PC-3 (cell line): ENCODE measurements around the gene ZDHHC13.

Experiments
- EZH2 ChIP-seq: fragments of 300-600 bp; sonication (generic); IDR thresholded peaks from one replicate; pipeline ENCODE4 v1.6.1; 2017; ENCODE audit warnings: antibody characterized with exemption, mild to moderate bottlenecking, low read length; ENCODE audit not compliant: unreplicated experiment
- EZH2phosphoT487 ChIP-seq: fragments of 300-600 bp; sonication (generic); IDR thresholded peaks from 2 replicates; pipeline ENCODE4 v1.6.1; 2018; ENCODE audit warnings: mild to moderate bottlenecking, antibody characterized with exemption, low read length, borderline replicate concordance
- TF ChIP-seq, protein P1 (sequence below): fragments of 300-600 bp; sonication (generic); conservative IDR thresholded peaks from 2 replicates; pipeline ENCODE4 v1.5.1; 2017; ENCODE audit warnings: antibody characterized with exemption, low read depth, mild to moderate bottlenecking, low read length

GRCh38 chr11:19218216-19218615 lies 101.2 kb downstream of the ZDHHC13 start:
- TF ChIP-seq, protein P1, sequence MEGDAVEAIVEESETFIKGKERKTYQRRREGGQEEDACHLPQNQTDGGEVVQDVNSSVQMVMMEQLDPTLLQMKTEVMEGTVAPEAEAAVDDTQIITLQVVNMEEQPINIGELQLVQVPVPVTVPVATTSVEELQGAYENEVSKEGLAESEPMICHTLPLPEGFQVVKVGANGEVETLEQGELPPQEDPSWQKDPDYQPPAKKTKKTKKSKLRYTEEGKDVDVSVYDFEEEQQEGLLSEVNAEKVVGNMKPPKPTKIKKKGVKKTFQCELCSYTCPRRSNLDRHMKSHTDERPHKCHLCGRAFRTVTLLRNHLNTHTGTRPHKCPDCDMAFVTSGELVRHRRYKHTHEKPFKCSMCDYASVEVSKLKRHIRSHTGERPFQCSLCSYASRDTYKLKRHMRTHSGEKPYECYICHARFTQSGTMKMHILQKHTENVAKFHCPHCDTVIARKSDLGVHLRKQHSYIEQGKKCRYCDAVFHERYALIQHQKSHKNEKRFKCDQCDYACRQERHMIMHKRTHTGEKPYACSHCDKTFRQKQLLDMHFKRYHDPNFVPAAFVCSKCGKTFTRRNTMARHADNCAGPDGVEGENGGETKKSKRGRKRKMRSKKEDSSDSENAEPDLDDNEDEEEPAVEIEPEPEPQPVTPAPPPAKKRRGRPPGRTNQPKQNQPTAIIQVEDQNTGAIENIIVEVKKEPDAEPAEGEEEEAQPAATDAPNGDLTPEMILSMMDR = no peak
- TF ChIP-seq EZH2phosphoT487 = no peak
- no peak for TF ChIP-seq EZH2
